GOT3 (cell line): Measurements from ENCODE around the gene SGPP1.
"Not testable (repeated sequence)": the region's sequence is repeated elsewhere in the genome, so short reads cannot be mapped to it uniquely, and the experiment has no call there.

Experiments used
- DNase-seq: peaks from one replicate; lab custom pipeline; 2025; ENCODE audit warnings: mixed read lengths; lab: John Stamatoyannopoulos, UW

SGPP1 gene

DNA sequence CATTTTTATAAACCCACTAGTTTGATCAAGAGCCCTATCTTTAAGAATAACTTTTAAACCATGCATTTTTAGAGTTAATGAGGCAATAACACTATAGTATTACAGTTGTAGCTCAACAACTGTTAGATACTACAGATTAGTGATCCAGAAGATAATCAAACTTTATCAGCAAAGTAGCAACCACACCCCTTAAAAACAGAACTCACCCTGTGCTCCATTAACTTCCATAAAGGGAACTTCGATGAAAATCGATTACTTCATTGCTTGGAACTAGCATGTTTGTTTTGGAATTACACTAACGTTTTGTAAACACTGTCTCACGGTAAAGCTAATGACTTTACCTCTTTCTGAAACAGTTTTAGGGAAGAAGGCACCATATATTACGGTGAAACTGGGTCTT is 1.4 kb downstream of the SGPP1 start:
- no peak for DNase-seq

DNA sequence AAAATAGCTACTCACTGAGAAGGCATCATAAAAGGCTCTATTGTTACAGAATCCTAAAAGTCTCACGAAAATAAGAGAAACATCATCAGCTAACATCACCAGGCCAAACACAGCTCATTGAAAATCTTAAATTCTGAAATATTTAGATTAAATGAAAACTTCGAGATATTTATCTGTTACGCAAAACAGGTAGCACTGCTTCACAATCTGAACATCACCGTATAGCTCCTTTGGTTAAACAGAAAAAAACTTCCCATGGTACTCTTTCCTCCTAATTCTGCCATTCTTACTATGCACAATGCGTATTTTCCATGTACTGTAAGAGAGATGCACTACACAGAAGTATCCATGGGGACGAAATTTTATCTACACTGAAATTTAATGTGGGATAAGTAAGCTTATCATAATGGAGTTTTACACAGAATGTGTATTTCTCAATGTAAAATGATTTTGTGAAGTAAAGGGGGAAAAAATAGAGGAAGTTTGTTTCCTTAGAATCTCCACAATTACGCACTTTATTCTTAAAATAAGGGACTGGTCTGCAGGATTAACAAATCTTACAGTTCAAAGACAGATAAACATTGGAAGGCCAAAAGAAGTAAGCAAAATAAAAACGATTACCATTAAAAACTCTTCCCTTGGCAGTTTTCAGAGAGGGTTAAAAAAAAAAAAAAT is 1.9 kb downstream of the SGPP1 start:
- no peak for DNase-seq

DNA sequence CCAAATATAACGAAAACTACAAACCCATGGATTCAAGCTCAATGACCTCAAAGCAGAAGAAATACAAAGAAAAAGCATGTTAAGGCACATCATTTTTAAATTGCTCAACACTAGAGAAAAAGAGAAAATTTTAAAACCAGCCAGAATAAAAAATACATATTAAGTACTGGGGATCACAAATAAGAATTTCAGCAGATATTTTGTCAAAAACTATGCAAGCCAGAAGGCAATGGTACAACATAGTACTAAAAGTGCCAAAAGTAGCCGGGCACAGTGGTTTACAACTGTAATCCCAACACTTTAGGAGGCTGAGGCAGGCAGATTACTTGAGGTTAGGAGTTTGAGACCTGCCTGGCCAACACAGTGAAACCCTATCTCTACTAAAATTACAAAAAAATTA is 10.2 kb downstream of the SGPP1 start:
- no peak for DNase-seq

DNA sequence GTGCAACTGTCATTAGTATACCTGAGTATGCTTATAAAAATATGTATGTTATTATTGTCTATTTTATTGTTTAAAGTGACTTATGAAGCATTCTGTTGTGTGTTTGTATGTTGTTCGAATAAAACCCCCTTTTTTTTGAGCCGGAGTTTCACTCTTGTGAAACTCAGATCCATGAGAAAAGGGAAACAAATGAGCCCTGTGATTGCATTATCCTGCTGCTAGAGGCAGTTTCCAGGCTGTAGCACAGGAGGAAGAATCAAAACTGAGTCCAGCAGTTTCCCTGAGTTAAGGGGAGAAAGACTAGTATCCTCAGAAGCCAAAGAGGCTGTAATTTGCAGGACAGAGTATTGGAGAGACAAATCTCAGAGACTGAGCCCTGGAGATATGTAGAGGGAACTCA is 12.5 kb downstream of the SGPP1 start:
- DNase-seq, result no peak

DNA sequence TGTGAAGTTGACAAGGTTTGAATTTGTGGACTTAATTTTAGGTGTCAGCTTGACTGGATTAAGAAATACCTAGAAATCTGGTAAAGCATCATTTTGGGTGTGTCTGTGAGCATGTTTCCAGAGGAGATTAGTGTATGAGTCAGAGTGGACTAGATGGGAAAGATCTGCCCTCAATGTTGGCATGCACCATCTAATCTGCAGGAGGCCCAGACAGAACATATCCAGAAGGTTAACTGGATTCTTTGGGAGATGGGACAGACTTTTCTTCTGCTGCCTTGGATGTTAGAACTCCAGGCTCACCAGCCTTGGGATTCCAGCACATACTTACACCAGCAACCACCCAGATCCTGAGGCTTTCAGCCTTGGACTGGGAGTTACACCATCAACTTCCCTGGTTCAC is 14.1 kb downstream of the SGPP1 start:
- no peak for DNase-seq

DNA sequence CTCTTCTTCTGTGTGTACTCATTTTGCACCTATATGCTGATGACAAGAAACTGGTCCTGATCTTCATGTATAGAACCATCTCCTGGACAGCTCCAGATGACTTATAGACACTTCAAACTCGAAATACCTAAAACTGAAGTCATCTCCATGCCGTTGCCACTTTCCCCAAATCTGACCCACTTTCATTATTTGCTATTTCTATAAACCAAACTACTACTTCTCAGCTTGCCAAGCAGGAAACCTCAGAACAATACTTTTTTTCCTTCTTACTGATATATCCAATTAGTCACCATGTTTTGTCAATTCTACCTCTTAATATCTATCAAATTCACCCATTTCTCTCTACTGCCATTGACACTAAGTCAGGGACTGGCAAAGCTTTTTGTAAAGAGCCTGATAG is 14.8 kb downstream of the SGPP1 start:
- DNase-seq, result no peak

DNA sequence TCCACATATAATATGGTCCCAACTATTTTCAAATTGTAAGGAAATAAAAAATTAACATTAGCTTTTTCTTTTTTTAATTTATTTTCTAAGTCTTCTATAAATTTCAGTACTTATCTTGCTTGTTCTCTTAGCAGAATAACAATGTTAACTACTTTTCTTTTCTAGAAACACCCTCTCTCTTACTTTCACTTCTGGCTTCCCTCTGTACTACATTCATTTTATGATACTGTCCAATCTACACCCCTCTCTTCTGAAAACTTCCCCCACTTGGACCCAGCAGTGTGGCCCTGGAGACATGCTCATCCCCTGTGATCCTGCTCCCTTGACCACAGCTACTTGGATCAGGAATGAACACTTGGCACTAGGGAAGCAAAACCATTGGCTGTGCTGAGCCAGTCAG is 15.7 kb downstream of the SGPP1 start:
- DNase-seq, result no peak

DNA sequence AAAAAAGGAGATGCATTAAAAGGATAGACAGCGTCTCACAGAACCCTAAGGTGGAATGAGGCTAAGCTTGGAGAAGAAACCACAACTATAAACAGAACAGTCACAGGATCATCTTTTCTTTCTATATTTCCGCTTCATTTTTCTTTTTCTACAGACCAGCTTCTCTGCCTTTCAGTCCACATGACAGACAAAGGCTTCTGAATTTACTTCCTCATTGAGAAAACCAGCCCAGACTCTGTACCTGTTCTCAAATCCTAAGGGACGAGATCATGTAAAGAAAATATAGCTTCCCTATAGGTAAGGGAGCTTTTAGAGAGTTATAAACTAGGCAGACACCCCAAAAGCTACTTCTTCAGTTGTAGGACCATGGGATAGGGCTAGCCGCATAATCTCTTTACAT is 17.4 kb downstream of the SGPP1 start:
- no peak for DNase-seq

DNA sequence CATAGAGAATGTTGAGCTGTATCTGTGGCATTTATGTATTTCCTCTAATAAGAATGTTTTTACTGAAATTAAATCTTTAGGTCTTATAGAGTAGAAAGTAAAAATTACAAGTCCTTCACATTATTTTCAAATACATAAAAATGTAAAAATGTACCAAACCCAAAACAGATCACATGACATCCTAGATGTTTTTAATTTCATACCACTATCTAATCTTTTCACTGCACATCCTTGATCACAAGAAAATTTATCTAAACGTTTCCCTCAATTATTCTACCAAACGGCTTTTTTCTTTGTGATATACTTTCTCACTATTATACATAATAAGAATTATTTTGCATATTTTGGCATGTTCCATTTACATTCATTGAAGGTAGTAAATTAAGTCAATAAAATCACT is 18.3 kb downstream of the SGPP1 start:
- no peak for DNase-seq

DNA sequence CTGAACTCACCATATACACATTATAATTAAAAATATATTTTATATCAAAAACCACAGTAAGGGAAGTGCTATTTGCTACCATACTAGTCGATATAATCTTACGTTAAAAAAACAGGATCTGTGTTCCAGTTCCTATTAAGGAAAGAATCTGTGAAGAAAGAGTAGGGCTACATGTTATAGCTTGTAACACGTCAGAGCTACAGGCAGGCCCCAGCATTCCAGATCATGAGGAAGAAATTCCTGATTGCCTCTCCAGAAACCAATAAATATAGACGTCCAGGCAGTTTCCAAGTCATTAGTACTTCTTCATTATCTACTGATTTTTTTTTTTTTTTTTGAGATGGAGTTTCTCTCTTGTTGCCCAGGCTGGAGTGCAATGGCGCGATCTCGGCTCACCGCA is 20.6 kb downstream of the SGPP1 start:
- no peak for DNase-seq

DNA sequence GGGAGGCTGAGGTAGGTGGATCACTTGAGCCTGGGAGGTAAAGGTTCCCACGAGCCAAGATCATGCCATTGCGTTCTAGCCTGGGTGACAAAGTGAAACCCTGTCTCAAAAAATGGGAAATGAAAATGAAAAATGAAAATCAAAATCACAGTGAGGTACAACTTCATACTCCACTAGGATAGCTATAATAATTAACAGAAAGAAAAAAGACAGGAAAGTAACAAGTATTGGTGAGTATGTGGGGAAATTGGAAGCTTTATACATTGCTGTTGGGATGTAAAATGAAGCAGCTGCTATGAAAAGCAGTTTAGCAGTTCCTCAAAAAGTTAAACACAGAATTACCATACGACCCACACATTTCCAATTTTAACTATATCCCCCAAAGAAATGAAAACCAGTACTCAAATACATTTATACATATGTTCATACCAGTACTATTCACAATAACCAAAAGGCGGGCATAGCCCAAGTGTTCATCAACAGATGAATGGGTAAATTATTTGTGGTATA is 22.2 kb downstream of the SGPP1 start:
- no peak for DNase-seq

DNA sequence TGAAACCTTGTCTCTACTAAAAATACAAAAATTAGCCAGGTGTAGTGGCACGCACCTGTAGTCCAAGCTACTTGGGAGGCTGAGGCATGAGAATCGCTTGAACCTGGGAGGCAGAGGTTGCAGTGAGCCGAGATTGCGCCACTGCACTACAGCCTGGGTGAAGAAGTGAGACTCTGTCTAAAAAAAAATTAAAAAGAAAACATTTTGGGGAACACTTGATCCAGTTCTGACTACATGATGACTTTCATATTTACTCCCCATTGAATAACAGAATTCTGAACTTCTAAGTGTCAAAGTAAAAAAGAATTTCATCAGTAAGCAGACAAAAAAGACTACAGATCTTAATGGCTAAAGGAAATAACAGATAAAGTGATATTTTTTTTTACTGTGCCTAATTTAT is 25.3 kb downstream of the SGPP1 start:
- DNase-seq, result not testable (repeated sequence)

DNA sequence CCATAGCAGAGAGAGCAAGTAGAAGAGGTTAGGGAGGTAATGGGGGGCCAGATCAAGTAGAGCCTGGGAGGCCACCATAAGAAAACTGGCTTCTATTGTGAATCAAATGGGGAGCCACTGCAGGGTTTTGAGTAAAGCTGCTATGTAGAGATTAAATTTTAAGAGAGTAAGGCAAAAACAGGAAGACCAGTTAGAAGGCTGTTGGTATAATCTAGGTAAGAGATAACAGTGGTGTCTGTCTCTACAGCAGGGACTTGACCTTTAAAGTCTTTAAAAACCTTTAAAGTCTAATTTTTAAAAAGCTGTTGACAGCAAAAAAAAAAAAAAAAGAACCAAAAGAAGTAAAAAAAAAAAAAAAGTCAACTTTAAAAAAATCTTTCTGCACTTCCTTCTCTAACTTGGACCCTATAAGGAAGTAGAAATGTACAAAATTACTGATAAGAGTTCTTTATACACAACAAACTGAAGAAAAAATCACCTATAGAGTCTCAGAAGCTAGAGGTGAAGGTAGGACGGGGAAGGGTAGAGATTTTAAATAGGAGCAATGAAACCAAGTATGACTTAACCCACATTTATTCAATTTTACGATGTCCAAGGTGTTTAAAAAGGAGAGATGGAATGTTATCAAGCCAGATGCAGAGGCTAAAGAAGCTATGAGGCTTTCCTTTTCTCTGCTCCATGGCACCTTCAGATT is 26.1 kb downstream of the SGPP1 start:
- no peak for DNase-seq

DNA sequence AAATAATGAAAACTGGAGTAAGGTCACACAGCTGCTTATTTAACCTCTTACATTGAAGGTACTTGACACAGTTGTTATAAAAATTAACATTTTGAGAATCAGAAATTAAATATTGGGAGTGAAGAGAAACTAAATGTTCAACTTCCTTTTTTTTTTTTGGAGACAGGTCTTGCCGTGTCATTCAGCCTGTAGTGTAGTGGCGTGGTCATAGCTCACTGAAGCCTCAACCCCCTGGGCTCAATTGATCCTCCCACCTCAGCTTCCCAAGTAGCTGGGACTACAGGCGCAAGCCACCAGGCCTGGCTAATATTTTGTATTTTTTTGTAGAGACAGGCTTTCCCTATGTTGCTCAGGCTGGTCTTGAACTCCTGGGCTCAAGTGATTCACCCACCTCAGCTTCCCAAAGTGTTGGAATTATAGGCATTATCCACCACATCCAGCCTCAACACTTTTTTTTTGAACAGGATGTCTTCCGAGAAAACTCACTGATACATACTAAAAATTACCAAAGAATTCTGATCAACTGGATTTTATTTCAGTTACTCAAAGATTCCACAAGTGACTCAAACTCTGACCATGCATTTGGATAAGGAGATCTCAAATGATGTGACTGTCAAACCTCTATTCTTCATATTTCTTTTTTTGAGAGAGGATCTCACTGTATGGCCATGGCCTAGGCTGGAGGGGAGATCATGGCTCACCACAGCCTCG is 35.4 kb downstream of the SGPP1 start:
- no peak for DNase-seq

DNA sequence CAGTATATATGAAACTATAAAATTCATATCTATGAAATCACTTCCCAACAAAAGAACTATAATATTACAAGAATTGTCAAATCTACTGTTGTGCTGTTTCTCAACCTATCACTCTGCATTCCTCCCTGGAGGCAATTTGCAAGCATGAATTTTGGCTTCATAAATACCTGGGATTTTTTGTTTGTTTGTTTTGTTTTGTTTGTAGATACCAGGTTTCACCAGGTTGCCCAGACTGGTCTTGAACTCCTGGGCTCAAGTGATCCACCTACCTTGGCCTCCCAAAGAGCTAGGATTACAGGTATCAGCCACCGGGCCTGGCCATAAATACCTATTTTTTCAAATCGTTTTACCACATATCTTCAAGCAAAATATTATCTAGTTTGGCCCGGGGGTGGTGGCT is 38.7 kb downstream of the SGPP1 start:
- DNase-seq, result no peak

DNA sequence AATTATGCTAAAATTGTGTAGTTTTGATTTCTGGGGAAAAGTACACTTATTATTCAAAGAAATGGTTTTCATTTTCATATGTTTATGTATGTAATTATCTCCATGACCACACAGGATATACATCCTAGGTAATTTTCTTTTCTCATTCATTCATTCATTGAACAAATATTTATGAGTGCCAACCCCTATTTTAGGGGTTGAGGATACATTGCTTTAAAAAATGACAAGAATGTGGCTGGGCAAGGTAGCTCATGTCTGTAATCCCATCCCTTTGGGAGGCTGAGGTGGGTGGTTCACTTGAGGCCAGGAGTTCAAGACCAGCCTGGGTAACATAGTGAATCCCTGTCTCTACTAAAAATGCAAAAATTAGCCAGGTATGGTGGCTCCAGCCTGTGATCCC is 40.9 kb downstream of the SGPP1 start:
- no peak for DNase-seq

DNA sequence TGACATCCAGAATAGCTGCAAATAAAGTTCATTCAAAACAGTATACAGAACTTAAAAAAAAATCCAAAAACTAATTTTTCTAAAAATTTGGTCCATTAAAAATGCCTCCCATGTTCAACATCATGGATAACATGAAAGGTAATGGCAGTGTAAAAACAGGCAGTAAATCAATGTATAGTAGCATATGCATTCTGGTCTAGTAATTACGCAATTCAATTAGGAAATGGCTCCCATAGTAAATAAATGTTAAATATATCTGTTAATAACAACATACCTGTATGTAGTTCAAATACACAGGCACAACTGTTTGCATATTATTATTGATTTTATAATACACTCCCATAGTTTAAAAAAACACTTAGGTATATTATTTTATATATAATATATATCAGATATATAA is 42.5 kb downstream of the SGPP1 start:
- DNase-seq, result no peak

DNA sequence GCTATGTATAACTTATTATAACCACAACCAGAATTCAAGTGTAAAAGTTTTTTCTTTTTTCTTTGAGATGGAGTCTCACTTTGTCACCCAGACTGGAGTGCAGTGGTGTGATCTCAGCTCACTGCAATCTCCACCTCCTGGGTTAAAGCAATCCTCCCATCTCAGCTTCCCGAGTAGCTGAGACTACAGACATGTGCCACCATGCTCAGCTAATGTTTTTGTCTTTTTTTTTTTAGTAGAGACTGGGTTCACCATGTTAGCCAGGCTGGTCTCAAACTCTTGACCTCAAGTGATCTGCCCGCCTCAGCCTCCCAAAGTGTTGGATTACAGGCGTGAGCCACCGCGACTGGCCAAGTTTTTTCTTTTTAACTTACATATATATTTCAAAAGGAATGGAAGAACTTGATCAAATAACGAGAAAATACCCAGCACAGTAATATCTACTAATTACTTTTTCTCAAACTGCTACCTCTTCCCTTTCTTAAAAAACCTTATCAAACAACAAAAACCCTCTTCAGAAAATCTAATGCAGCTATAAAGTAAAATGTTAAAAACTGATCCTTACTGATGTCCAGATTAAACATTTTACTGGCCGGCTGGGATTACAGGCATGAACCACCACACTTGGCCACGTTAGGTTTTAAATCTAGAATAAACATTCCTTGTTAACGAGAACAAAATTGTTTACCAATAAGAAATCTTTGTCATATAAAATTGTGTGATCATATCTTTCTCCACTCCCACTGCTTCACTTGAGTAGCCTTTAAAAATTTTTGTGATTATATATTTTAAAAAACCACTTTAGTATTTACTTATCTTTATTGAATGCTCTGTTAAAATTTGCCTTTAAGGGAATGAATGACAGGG is 44.9 kb downstream of the SGPP1 start:
- DNase-seq, result no peak

DNA sequence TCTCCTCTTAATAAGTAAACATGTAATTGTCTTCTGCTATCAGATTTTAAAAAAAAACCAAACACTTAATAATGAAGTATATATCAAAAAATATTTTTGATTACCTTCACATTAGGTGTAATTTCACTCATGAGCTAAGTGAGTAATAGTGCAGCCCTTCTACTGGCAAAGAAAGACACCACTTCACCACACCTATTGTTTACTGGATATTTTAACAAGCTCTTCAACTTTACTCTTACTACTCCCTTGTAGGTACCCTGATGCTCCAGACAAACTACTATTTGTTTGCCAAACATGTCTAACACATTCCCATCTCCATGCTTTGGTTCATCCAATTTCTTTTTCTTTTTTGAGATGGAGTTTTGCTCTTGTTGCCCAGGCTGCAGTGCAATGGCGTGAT is 49.3 kb downstream of the SGPP1 start:
- DNase-seq, result no peak

DNA sequence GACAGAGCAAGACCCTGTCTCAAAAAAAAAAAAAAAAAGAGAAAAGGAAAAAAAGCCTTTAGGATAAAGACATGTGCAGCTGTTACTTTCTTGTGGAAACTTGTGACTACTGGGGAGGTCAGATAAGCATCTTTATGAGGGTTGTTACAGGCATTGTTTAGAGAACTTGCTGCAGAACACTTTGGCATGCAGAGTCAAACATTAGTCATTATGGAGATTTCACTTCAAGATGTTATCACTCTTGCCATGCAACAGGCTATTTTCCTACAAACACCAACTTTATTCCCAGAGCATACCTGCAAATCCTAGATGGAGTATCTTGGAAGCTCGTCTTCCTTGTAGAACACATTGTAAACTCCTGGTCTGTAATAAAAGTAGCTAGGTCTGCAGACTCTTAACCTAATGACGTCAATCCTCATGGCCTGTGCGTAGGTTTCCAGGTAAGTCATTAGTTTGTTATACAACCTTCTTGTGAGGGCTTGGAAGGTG is 49.9 kb downstream of the SGPP1 start:
- DNase-seq, result no peak

DNA sequence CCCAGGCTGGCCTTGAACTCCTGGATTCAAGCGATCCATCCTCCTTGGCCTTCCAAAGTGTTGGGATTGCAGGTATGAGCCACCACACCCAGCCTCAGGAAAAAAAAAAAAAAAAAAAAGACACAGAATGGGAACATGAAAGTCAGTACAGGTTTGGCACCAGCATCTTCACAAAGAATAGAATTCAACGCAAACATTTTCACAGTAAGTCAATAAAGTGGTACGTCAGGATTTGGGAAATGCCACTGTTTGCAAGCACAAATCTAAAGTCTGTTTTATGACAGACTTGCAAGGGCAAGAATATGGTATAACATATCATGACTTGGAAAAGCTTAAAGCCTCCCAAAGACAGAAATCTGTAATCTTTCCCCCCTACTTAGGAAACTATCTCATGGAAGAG is 51.2 kb downstream of the SGPP1 start:
- DNase-seq, result no peak

DNA sequence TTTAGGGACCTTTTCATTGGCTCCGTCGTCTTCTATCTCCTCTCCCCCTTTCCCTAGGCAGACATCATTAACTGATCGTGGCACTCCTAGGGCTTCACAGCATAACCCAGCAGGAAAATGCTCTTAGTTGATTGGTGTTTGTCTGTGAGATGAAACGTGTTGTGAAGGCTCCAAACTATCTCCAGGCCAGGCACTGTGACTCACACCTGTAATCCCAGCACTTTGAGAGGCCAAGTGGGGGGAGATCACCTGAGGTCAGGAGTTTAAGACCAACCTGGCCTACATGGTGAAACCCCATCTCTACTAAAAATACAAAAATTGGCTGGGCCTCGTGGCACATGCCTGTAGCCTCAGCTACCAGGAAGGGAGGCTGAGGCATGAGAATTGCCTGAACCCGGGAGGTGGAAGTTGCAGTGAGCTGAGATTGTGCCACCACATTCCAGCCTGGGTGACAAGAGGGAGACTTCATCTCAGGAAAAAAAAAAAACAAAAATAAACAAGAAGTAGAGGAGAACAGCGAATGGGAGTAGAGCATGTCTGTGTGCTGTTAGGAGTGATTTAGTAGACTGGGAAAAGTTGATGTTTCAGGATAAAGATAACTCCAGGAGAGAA is 53.9 kb downstream of the SGPP1 start:
- no peak for DNase-seq
